K562 (cell line): ENCODE data around the gene POC5. TPM values are rescaled to one million over a fixed set of nuclear protein-coding genes. Genes with fewer than 3 reads are reported as not detected.
A peak's percentile ranks its signal among the peaks of the same experiment; 100 is the strongest.

Experiments
- ARID3A ChIP-seq: IDR thresholded peaks from 2 replicates; pipeline ENCODE4 v1.6.1; 2012; ENCODE audit warnings: low read depth, low read length, improper control_type of control experiment, borderline replicate concordance
- ETV5 ChIP-seq: sonication (generic); formaldehyde crosslinking; IDR thresholded peaks from 2 replicates; pipeline ENCODE4 v1.4.0; 2020; ENCODE audit warnings: low read depth, mild to moderate bottlenecking, missing genetic modification reagents
- FOXK1 ChIP-seq: sonication (generic); formaldehyde crosslinking; IDR thresholded peaks from 2 replicates; pipeline ENCODE4 v1.8.0; 2022; ENCODE audit warnings: missing genetic modification reagents, mild to moderate bottlenecking, borderline replicate concordance
- HBP1 ChIP-seq: fragments of 450-650 bp; formaldehyde crosslinking; IDR thresholded peaks from 2 replicates; pipeline ENCODE4 v1.4.0; 2022; ENCODE audit warnings: missing genetic modification characterization
- HDGF ChIP-seq: fragments of 450-650 bp; IDR thresholded peaks from 2 replicates; pipeline ENCODE4 v1.6.1; 2016
- HNRNPK ChIP-seq: fragments of 200-400 bp; formaldehyde crosslinking; IDR thresholded peaks from one replicate; pipeline ENCODE4 v1.6.1; 2018; ENCODE audit warnings: mild to moderate bottlenecking, low read depth, low read length; ENCODE audit not compliant: poor library complexity, severe bottlenecking
- KDM2B ChIP-seq: fragments of 250-450 bp; sonication (Bioruptor Pico); IDR thresholded peaks from 2 replicates; pipeline ENCODE4 v1.8.0; 2021; ENCODE audit warnings: mild to moderate bottlenecking, moderate library complexity
- NFATC3 ChIP-seq: fragments of 450-650 bp; IDR thresholded peaks from 2 replicates; pipeline ENCODE4 v1.6.1; 2017; ENCODE audit warnings: mild to moderate bottlenecking
- PRMT5 ChIP-seq: sonication (generic); formaldehyde crosslinking; IDR thresholded peaks from 2 replicates; pipeline ENCODE4 v1.5.0; 2020; ENCODE audit warnings: missing genetic modification reagents
- RCOR1 ChIP-seq, 2 experiments: IDR thresholded peaks; 2 replicates each; pipeline ENCODE4 v1.6.1; 2012; ENCODE audit warnings: low read depth in 2 of 2, low read length in 2 of 2, borderline replicate concordance in 1 of 2, improper control_type of control experiment in 1 of 2
- ZBTB1 ChIP-seq: sonication (generic); formaldehyde crosslinking; IDR thresholded peaks from 2 replicates; pipeline ENCODE4 v1.8.1; 2023; ENCODE audit warnings: missing genetic modification reagents, low read depth, mild to moderate bottlenecking, borderline replicate concordance
- ZBTB40 ChIP-seq, 2 experiments: fragments of 450-650 bp in 1 of 2; sonication (generic) in 1 of 2; formaldehyde crosslinking in 1 of 2; IDR thresholded peaks; 2 replicates each; pipeline versions ENCODE4 v1.7.1 to v1.9.0; 2016 to 2022; ENCODE audit warnings: inconsistent platforms in 1 of 2, mild to moderate bottlenecking in 1 of 2, missing genetic modification reagents in 1 of 2
- ZFP30 ChIP-seq: fragments of 250-450 bp; sonication (Bioruptor Pico); IDR thresholded peaks from 2 replicates; pipeline ENCODE4 v1.8.0; 2022; ENCODE audit warnings: moderate library complexity, mild to moderate bottlenecking, inconsistent platforms, borderline replicate concordance
- ZNF57 ChIP-seq: fragments of 450-650 bp; formaldehyde crosslinking; IDR thresholded peaks from 2 replicates; pipeline ENCODE4 v1.4.0; 2020; ENCODE audit warnings: mild to moderate bottlenecking, moderate library complexity
- ZNF644 ChIP-seq: fragments of 200-800 bp; sonication (Bioruptor generic); IDR thresholded peaks from 2 replicates; pipeline ENCODE4 v1.6.1; 2016; ENCODE audit warnings: low read depth, missing genetic modification characterization, missing compliant biosample characterization
- ZNF668 ChIP-seq: fragments of 250-450 bp; sonication (Bioruptor Pico); IDR thresholded peaks from 2 replicates; pipeline ENCODE4 v1.8.0; 2022; ENCODE audit warnings: mild to moderate bottlenecking, inconsistent platforms
- ZNF778 ChIP-seq: fragments of 450-650 bp; formaldehyde crosslinking; IDR thresholded peaks from 2 replicates; pipeline ENCODE4 v1.4.0; 2020; ENCODE audit warnings: mild to moderate bottlenecking, moderate library complexity
- polyA plus RNA-seq, 8 experiments: library from polyadenylated mRNA; depleted of rRNA in 4 of 8; stranded (reverse) in 5 of 8; unstranded in 3 of 8; fragments of >200 nt; fragmentation: Nextera tagmentation in 2 of 8; fragmentation: Illumina TruSeq in 1 of 8; extraction: Ambion mirVana in 2 of 8; extraction: Trizol in 1 of 8; gene quantifications; 2 replicates each; pipeline versions ENCODE4 v1.2.1 to v1.2.3, GENCODE V29; 2011 to 2014; ENCODE audit warnings: inconsistent platforms in 1 of 8, missing spikeins in 1 of 8
- total RNA-seq, 7 experiments: library from RNA; depleted of rRNA in 6 of 7; stranded (reverse); fragments of >200 nt in 6 of 7; fragmentation: Illumina TruSeq in 2 of 7; extraction: Trizol in 2 of 7; gene quantifications; 2 replicates each; pipeline versions ENCODE4 v1.2.1 to v1.2.3, GENCODE V29; 2011 to 2021; ENCODE audit warnings: low replicate concordance in 1 of 7

POC5 gene
- total and polyA plus RNA-seq, 9 of the 15 experiments (the other 6 are each of a cell fraction or from before 2014, with no cell fraction given), result 14.5 to 38.2 (median 27.0) TPM

GRCh38 chr5:75706775-75707174, 10.5 kb downstream of the POC5 start (continued):
- TF ChIP-seq FOXK1 (CRISPR knock-in tag) (no peak), ZNF668 (CRISPR knock-in tag) (no peak), PRMT5 (CRISPR knock-in tag) (no peak), ZBTB40 (IDR thresholded peaks at IDR 0.05) (no peak), ZBTB40 (CRISPR knock-in tag; IDR thresholded peaks at IDR 0.05) (no peak), ZBTB1 (CRISPR knock-in tag) (no peak), ARID3A (no peak), KDM2B (CRISPR knock-in tag) (no peak), RCOR1 (IDR thresholded peaks at IDR 0.05; ENCODE audit: borderline replicate concordance in 1 of 2, low read depth in 2 of 2, low read length in 2 of 2) (peak in 1 of 2 experiments; percentile 48; a peak in 1 of 4 replicates), HNRNPK (no peak), ZNF57 (CRISPR knock-in tag) (no peak), ZFP30 (CRISPR knock-in tag) (no peak), HBP1 (CRISPR knock-in tag) (no peak), ZNF778 (CRISPR knock-in tag) (no peak), HDGF (0 out of 2 replicates have a peak, but pooled peaks have one; percentile 47), ZNF644 (tag) (0 out of 2 replicates have a peak, but pooled peaks have one; percentile 50), ETV5 (CRISPR knock-in tag) (no peak), NFATC3 (no peak)
